Gastrocnemius medialis (tissue), 4 donors: Measurements from ENCODE around the gene IL1RL1. TPM values are rescaled to one million over a fixed set of nuclear protein-coding genes. Genes with fewer than 3 reads are reported as not detected.

Source experiments
- ATAC-seq, 2 donors: fragments of 150-250 bp; one replicate each; pipeline ENCODE4 v1.9.1; 2016
- DNase-seq, 2 donors: peaks; one replicate each; pipeline ENCODE4 v3.0.0-alpha.2; 2019
- H3K27ac ChIP-seq, 4 donors: fragments of 200-600 bp; sonication (generic); 1 replicate in 1 of 4; 2 replicates in 3 of 4; pipeline ENCODE4 v1.5.1; 2016 to 2018; ENCODE audit warnings: mild to moderate bottlenecking in 2 of 4, moderate library complexity in 1 of 4
- H3K27me3 ChIP-seq, 3 donors: fragments of 200-600 bp; sonication (generic) in 2 of 3; 1 replicate in 1 of 3; 2 replicates in 2 of 3; pipeline versions ENCODE4 v1.5.1 to v1.6.0; 2016 to 2019; ENCODE audit warnings: mild to moderate bottlenecking in 1 of 3, moderate library complexity in 1 of 3
- H3K36me3 ChIP-seq, 2 donors: fragments of 200-600 bp; sonication (generic) in 1 of 2; one replicate each; pipeline ENCODE4 v1.5.1; 2017 to 2018
- H3K4me1 ChIP-seq, 2 donors: fragments of 200-600 bp; sonication (generic) in 1 of 2; one replicate each; pipeline ENCODE4 v1.5.1; 2016 to 2017; ENCODE audit warnings: mild to moderate bottlenecking in 2 of 2
- H3K4me3 ChIP-seq, 4 donors: fragments of 200-600 bp; sonication (generic) in 3 of 4; 1 replicate in 1 of 4; 2 replicates in 3 of 4; pipeline ENCODE4 v1.5.1; 2016 to 2019; ENCODE audit warnings: mild to moderate bottlenecking in 2 of 4
- H3K9me3 ChIP-seq, 3 donors: fragments of 200-600 bp; sonication (generic) in 2 of 3; 1 replicate in 1 of 3; 2 replicates in 2 of 3; pipeline ENCODE4 v1.5.1; 2016 to 2019
- CTCF ChIP-seq, 5 experiments: fragments of 450-650 bp in 3 of 5; fragments of 200-600 bp in 2 of 5; sonication (generic) in 2 of 5; IDR thresholded peaks in 4 of 5; conservative IDR thresholded peaks in 1 of 5; 1 replicate in 4 of 5; 2 replicates in 1 of 5; pipeline ENCODE4 v1.5.1; 2016 to 2019; ENCODE audit warnings: antibody characterized with exemption in 5 of 5, mild to moderate bottlenecking in 3 of 5, moderate library complexity in 3 of 5
- POLR2A ChIP-seq, 2 donors: fragments of 450-650 bp; IDR thresholded peaks; one replicate each; pipeline ENCODE4 v1.6.1; 2017; ENCODE audit warnings: antibody characterized with exemption in 2 of 2, mild to moderate bottlenecking in 2 of 2, moderate library complexity in 2 of 2
- in situ Hi-C, 4 donors: fragments of 200-750 bp; cut with MboI; loops; one replicate each; pipeline versions ENCODE4 v1.15.0 to v1.8.0; 2017; ENCODE audit warnings: low sequenced_read_pairs in 4 of 4
- intact Hi-C: fragments of 100-400 bp; cut with DNase I; formaldehyde crosslinking; loops from one replicate; pipeline ENCODE4 v1.15.1; 2023; ENCODE audit warnings: low total_unique reads
- total RNA-seq, 4 donors: library from RNA; depleted of rRNA; stranded (reverse); fragments of >200 nt; gene quantifications; one replicate each; pipeline versions ENCODE4 v1.1.0 to v1.2.3, GENCODE V29; 2016

Gene IL1RL1
- total RNA-seq, 4 donors from 2014 or later, result 0.82 to 6.8 (median 2.7) TPM

GRCh38 chr2:102342888-102343287 is 31.5 kb downstream of the IL1RL1 start:
- intact Hi-C loops, result no loop called here
- Histone ChIP-seq H3K27ac (no peak overlapping the region), H3K4me1 (no peaks in the 10 kb centered on the region), H3K9me3 (no peaks in the 10 kb centered on the region), H3K36me3 (no peaks in the 10 kb centered on the region), H3K27me3 (no peaks in the 10 kb centered on the region), H3K4me3 (no peak overlapping the region)
- DNase-seq (no peak), ATAC-seq (no peak)
- in situ Hi-C loops, result no loop called here
- TF ChIP-seq CTCF (IDR thresholded peaks at IDR 0.05 in 4 of 5, conservative IDR thresholded peaks at IDR 0.05 in 1 of 5), result no peak
- no peak for TF ChIP-seq POLR2A (IDR thresholded peaks at IDR 0.05)

- no peak overlapping the region for H3K27ac ChIP-seq
- no peak overlapping the region for H3K4me3 ChIP-seq
- in situ Hi-C loops (no loop called here), intact Hi-C loops (no loop called here)
- H3K9me3 ChIP-seq, result no peaks in the 10 kb centered on the region
- DNase-seq (no peak), ATAC-seq (no peak)
- no peaks in the 10 kb centered on the region for H3K36me3 ChIP-seq
- H3K27me3 ChIP-seq, result no peaks in the 10 kb centered on the region
- no peaks in the 10 kb centered on the region for H3K4me1 ChIP-seq
- TF ChIP-seq CTCF (IDR thresholded peaks at IDR 0.05 in 4 of 5, conservative IDR thresholded peaks at IDR 0.05 in 1 of 5), result no peak
- TF ChIP-seq POLR2A (IDR thresholded peaks at IDR 0.05), result no peak
Observed at GRCh38 chr2:102344397-102344796, 33.0 kb downstream of the IL1RL1 start.

- in situ Hi-C loops (no loop called here), intact Hi-C loops (no loop called here)
- H3K9me3 ChIP-seq, result no peaks in the 10 kb centered on the region
- TF ChIP-seq CTCF (IDR thresholded peaks at IDR 0.05 in 4 of 5, conservative IDR thresholded peaks at IDR 0.05 in 1 of 5), result no peak
- no peak for ATAC-seq
- no peaks in the 10 kb centered on the region for H3K27me3 ChIP-seq
- H3K4me3 ChIP-seq, result no peak overlapping the region
- DNase-seq, result no peak
- no peaks in the 10 kb centered on the region for H3K4me1 ChIP-seq
- H3K36me3 ChIP-seq, result no peaks in the 10 kb centered on the region
- H3K27ac ChIP-seq, result no peak overlapping the region
Observed at GRCh38 chr2:102345329-102345920, 34.1 kb downstream of the IL1RL1 start.

GRCh38 chr2:102346381-102347130 is 35.2 kb downstream of the IL1RL1 start:
- no peak overlapping the region for H3K4me3 ChIP-seq
- no peak overlapping the region for H3K27ac ChIP-seq
- no peak for TF ChIP-seq CTCF (IDR thresholded peaks at IDR 0.05 in 4 of 5, conservative IDR thresholded peaks at IDR 0.05 in 1 of 5)
- TF ChIP-seq POLR2A (IDR thresholded peaks at IDR 0.05), result no peak
- H3K9me3 ChIP-seq, result no peaks in the 10 kb centered on the region
- ATAC-seq (no peak), DNase-seq (no peak)
- H3K27me3 ChIP-seq, result no peaks in the 10 kb centered on the region
- no peaks in the 10 kb centered on the region for H3K4me1 ChIP-seq
- in situ Hi-C loops, result no loop called here
- H3K36me3 ChIP-seq, result no peaks in the 10 kb centered on the region
- intact Hi-C loops, result no loop called here
